ENCODE data around the gene ARL15. TPM values are rescaled to one million over a fixed set of nuclear protein-coding genes. Genes with fewer than 3 reads are reported as not detected.

The ARL15 gene
- total and polyA plus RNA-seq, 8 donors: 20.2 to 27.7 (median 25.1) TPM

DNA sequence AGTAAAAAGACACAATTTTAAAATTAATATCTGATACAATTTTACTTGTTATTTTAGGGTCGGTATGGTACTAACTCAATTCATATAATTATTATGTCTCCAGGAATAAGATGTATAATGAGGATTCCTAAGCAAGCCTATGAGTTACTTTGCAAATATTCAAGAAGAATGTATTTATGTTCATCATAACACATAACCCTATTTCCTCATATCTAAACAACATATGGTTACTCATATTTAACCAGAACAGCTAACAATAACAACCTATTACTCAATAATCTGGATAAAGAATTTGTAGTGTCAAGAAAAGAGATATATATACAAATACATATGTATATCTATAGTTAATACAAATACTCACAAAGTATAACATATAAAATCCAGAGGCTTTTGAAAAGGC, 285.9 kb downstream of the ARL15 start:
- TF ChIP-seq, protein P1, sequence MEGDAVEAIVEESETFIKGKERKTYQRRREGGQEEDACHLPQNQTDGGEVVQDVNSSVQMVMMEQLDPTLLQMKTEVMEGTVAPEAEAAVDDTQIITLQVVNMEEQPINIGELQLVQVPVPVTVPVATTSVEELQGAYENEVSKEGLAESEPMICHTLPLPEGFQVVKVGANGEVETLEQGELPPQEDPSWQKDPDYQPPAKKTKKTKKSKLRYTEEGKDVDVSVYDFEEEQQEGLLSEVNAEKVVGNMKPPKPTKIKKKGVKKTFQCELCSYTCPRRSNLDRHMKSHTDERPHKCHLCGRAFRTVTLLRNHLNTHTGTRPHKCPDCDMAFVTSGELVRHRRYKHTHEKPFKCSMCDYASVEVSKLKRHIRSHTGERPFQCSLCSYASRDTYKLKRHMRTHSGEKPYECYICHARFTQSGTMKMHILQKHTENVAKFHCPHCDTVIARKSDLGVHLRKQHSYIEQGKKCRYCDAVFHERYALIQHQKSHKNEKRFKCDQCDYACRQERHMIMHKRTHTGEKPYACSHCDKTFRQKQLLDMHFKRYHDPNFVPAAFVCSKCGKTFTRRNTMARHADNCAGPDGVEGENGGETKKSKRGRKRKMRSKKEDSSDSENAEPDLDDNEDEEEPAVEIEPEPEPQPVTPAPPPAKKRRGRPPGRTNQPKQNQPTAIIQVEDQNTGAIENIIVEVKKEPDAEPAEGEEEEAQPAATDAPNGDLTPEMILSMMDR (IDR thresholded peaks at IDR 0.05): no peak
- intact Hi-C loops (cut with DNase I): no loop called here
- no peak for ATAC-seq
- Histone ChIP-seq H3K36me3 (no peaks in the 10 kb centered on the region), H3K4me3 (no peak overlapping the region), H3K27ac (no peak overlapping the region), H3K9me3 (no peaks in the 10 kb centered on the region), H3K4me1 (peaks cover 0 to 10% of the 10 kb centered on the region in 2 donors), H3K27me3 (no peaks in the 10 kb centered on the region)
- DNase-seq: no peak

DNA sequence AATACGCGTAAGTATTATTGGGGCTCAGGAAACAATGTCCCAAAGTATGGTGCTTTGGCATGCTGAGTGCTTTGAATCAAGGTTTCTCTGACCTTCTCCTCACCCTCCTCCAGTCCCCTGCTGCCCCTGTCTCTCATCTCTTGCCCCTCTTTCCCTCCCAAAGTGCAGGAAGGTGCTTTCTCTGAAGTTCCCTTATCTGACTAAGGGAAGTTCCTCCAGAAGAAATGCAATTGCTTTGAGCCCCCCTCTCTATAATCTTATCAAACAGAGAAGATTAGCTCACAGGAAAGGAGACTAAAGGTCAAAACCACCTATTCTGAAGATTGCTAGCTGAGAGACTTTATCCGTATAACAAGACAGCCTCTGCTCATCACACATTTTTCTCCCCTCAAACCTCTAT, 288.1 kb downstream of the ARL15 start:
- TF ChIP-seq, protein P1 (IDR thresholded peaks at IDR 0.05): no peak
- no peaks in the 10 kb centered on the region for H3K9me3 ChIP-seq
- no peak overlapping the region for H3K27ac ChIP-seq
- intact Hi-C loops (cut with DNase I): no loop called here
- no peak overlapping the region for H3K4me3 ChIP-seq
- DNase-seq (no peak), ATAC-seq (no peak)
- peaks cover 0 to 10% of the 10 kb centered on the region in 2 donors for H3K4me1 ChIP-seq
- no peaks in the 10 kb centered on the region for H3K27me3 ChIP-seq
- H3K36me3 ChIP-seq: no peaks in the 10 kb centered on the region

DNA sequence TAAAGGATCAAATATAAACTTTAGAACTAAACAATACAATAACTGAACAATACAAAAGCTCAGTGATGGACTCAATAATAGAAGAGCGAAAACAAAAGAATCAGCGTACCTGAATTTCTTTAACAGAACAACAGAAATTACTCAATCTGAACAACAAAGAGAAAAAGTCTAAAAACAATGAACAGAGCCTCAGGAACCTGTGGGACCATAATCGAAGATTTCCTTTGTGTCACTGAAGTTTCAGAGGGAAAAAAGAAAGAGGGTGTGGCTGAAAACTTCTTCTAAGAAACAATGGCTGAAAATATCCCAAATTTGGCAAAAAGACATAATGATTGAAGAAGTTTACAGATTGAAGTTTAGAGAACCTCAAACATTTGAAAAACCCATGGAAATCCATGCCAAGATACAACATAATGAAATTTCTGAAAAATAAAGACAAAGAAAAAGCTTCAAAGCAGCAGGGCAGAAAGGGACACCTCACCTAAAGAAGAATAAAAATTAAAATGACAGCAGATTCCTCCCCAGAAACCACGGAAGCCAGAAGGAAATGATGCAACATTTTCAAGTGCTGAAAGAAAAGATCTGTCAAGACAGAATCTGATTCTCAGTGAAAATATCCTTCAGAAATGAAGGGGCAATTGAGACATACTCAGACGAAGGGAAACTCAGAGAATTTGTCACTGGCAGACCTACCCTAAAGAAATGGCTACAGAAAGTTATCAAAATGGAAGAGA, 288.8 kb downstream of the ARL15 start:
- no peaks in the 10 kb centered on the region for H3K27me3 ChIP-seq
- TF ChIP-seq, protein P1 (IDR thresholded peaks at IDR 0.05): no peak
- H3K4me1 ChIP-seq: peaks cover 0 to 10% of the 10 kb centered on the region in 2 donors
- no peak overlapping the region for H3K4me3 ChIP-seq
- no peak for DNase-seq
- no peaks in the 10 kb centered on the region for H3K36me3 ChIP-seq
- H3K27ac ChIP-seq: no peak overlapping the region
- intact Hi-C loops (cut with DNase I): no loop called here
- no peaks in the 10 kb centered on the region for H3K9me3 ChIP-seq
- no peak for ATAC-seq

DNA sequence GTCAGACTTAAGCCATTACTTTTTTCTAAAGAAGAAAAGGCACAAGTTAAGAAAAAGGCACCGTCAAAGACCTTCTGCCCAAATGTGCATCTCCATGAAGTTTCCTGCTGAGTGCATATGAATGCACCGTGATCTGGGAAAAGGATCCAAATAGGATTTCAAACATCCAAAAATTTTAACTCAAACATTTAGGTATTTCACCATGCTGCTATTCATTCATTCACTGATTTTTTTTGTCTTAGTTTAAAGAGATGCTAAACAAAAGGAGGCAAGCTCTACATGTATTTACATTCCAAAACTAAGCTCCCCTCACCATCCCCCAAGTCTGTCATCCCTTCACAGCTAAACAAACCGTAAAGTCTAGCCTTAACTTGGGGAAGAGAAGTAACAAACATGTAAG, 291.9 kb downstream of the ARL15 start:
- H3K9me3 ChIP-seq: peaks cover 0 to 13% of the 10 kb centered on the region in 2 donors
- no peak overlapping the region for H3K27ac ChIP-seq
- intact Hi-C loops (cut with DNase I): no loop called here
- H3K4me1 ChIP-seq: peaks cover 0 to 10% of the 10 kb centered on the region in 2 donors
- DNase-seq (no peak), ATAC-seq (no peak)
- TF ChIP-seq, protein P1 (IDR thresholded peaks at IDR 0.05): no peak
- no peaks in the 10 kb centered on the region for H3K36me3 ChIP-seq
- H3K27me3 ChIP-seq: no peaks in the 10 kb centered on the region
- H3K4me3 ChIP-seq: no peak overlapping the region

DNA sequence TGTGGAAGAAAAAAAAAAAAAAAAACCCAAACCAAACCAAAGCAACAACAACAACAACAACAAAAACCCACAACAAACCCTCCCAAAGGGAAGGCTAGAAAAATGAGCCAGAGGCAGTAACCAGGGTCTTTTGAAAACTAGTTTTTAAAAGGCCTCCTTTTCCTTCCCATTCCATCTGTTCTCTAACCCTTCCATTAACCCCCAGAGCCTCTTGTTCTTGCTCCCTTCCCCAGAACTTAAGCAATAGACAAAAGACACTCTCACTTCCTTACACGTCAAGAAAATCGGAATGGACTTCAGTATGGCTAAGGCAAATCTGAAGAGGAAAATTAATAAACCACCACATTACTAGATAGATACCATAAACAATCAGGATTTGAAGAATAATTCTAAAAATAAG, 292.8 kb downstream of the ARL15 start:
- TF ChIP-seq, protein P1 (IDR thresholded peaks at IDR 0.05): no peak
- ATAC-seq (no peak), DNase-seq (no peak)
- Histone ChIP-seq H3K27me3 (no peaks in the 10 kb centered on the region), H3K36me3 (no peaks in the 10 kb centered on the region), H3K9me3 (peaks cover 0 to 14% of the 10 kb centered on the region in 2 donors), H3K4me1 (peaks cover 0 to 10% of the 10 kb centered on the region in 2 donors), H3K27ac (no peak overlapping the region), H3K4me3 (no peak overlapping the region)
- intact Hi-C loops (cut with DNase I): no loop called here
